Lower leg skin (tissue), 4 donors: ENCODE measurements around the gene RAB21. TPM values are rescaled to one million over a fixed set of nuclear protein-coding genes. Genes with fewer than 3 reads are reported as not detected.
A peak's percentile ranks its signal among the peaks of the same experiment; 100 is the strongest.
"Not testable (repeated sequence)": the region's sequence is repeated elsewhere in the genome, so short reads cannot be mapped to it uniquely, and the experiment has no call there.

Experiments
- DNase-seq, 2 donors: peaks; one replicate each; pipeline ENCODE4 v3.0.0-alpha.2; 2019; ENCODE audit warnings: low spot score in 2 of 2
- H3K4me3 ChIP-seq: fragments of 200-600 bp; sonication (generic); 2 replicates; pipeline ENCODE4 v1.5.1; 2017; ENCODE audit warnings: mild to moderate bottlenecking, low read depth; ENCODE audit not compliant: poor library complexity, severe bottlenecking
- POLR2A ChIP-seq, 2 donors: fragments of 450-650 bp; IDR thresholded peaks; one replicate each; pipeline ENCODE4 v1.6.1; 2016 to 2017; ENCODE audit warnings: antibody characterized with exemption in 2 of 2, mild to moderate bottlenecking in 1 of 2, moderate library complexity in 1 of 2
- WGBS, 2 donors: methylation state at CpG; one replicate each; pipeline ENCODE4 v1.1.5; 2018; 5-methylcytosine and 5-hydroxymethylcytosine counted together
- intact Hi-C: fragments of 100-400 bp; cut with DNase I; formaldehyde crosslinking; loops from one replicate; pipeline ENCODE4 v1.15.0; 2023; ENCODE audit warnings: low total_unique reads
- total RNA-seq, 4 donors: library from RNA; depleted of rRNA; stranded (reverse); fragments of >200 nt; gene quantifications; one replicate each; pipeline ENCODE4 v1.1.0, GENCODE V29; 2016
- TF ChIP-seq, protein P1 (sequence below), 3 donors: fragments of 450-650 bp; IDR thresholded peaks; one replicate each; pipeline ENCODE4 v1.5.1; 2016; ENCODE audit warnings: antibody characterized with exemption in 3 of 3, mild to moderate bottlenecking in 3 of 3, moderate library complexity in 2 of 3

The RAB21 gene
- total RNA-seq, 4 donors from 2014 or later: 34.2 to 51.8 (median 39.1) TPM

DNA sequence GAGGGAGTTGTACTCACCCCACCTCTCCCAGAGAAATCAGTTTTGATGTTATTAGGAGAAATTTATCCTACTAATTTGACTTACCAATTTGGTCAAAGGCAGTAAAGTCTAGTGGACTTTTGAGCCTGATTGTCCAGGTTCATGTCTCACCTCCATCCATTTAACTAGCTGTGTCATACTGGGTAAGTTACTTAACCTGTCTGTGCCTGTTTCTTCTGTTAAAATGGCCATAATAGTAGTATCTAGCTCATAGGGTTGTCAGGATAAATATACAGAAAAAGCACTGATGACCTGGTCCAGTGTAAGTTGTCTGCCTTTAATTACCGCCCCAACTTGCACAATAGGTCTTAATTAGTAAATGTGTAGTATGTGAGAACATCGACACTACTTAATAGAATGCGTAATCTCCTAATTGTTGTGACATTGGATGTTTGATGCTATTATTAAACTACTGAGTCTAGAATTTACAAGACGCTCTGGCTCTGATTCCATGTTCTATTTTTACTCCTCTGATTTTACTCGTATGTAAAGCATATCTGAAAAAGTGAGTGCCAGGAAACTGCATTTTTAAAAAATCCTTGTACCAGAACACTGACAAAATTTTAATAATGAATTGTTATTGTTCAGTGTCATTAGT lies 1.5 kb downstream of the RAB21 start:
- 15 to 27% methylated on average over 5 of the region's 5 CpGs for WGBS, 2 donors
- no peak for TF ChIP-seq POLR2A (IDR thresholded peaks at IDR 0.05)
- TF ChIP-seq, protein P1, sequence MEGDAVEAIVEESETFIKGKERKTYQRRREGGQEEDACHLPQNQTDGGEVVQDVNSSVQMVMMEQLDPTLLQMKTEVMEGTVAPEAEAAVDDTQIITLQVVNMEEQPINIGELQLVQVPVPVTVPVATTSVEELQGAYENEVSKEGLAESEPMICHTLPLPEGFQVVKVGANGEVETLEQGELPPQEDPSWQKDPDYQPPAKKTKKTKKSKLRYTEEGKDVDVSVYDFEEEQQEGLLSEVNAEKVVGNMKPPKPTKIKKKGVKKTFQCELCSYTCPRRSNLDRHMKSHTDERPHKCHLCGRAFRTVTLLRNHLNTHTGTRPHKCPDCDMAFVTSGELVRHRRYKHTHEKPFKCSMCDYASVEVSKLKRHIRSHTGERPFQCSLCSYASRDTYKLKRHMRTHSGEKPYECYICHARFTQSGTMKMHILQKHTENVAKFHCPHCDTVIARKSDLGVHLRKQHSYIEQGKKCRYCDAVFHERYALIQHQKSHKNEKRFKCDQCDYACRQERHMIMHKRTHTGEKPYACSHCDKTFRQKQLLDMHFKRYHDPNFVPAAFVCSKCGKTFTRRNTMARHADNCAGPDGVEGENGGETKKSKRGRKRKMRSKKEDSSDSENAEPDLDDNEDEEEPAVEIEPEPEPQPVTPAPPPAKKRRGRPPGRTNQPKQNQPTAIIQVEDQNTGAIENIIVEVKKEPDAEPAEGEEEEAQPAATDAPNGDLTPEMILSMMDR (IDR thresholded peaks at IDR 0.05): no peak
- DNase-seq: no peak
- intact Hi-C loops: no loop called here
- H3K4me3 ChIP-seq: peak overlapping the region; percentile 68

DNA sequence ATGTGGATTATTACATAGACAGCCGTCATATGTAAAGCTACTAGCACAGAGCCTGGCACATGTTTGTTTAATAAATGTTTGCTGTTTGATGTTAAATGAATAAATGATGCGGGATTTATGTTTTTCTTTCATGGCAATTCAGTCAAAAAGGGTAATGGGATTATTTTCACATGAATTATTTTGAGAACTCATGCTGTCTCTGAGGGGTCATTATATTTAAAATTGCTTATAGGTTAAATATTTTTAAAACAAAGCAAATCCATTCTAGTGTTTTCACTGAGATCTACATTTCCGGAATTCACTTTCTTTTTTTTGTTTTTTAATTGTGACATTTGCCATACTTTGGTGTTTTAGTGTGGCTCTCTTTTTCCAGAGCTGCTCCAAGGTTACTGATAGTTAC lies 5.3 kb downstream of the RAB21 start:
- no peak for DNase-seq
- TF ChIP-seq, protein P1 (IDR thresholded peaks at IDR 0.05): no peak
- no peak for TF ChIP-seq POLR2A (IDR thresholded peaks at IDR 0.05)
- WGBS, 2 donors: 97 to 98% methylated on average over 3 of the region's 3 CpGs
- H3K4me3 ChIP-seq: no peak overlapping the region
- intact Hi-C loops: no loop called here

DNA sequence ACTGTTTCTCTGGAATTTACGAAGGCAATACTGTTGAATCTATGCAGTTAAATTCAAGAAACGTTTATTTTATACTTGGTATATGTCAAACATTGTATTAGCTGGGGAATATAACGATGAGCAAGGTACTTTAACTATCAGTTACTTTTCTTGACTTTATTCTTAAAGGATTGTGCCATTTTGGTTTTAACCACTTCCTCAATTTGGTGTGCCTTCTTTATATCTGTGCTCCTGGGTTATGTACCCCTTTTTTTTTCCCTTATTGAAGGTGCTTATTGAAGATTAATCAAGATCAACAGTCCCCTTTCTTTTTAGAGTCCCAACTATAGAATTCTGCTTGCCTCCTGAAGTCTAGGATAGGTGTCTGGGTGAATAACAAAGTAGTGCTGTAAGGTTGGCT lies 5.8 kb downstream of the RAB21 start:
- TF ChIP-seq, protein P1 (IDR thresholded peaks at IDR 0.05): no peak
- no peak for TF ChIP-seq POLR2A (IDR thresholded peaks at IDR 0.05)
- H3K4me3 ChIP-seq: no peak overlapping the region
- 80 to 96% methylated on average over 3 of the region's 3 CpGs for WGBS, 2 donors
- intact Hi-C loops: no loop called here
- DNase-seq: no peak

DNA sequence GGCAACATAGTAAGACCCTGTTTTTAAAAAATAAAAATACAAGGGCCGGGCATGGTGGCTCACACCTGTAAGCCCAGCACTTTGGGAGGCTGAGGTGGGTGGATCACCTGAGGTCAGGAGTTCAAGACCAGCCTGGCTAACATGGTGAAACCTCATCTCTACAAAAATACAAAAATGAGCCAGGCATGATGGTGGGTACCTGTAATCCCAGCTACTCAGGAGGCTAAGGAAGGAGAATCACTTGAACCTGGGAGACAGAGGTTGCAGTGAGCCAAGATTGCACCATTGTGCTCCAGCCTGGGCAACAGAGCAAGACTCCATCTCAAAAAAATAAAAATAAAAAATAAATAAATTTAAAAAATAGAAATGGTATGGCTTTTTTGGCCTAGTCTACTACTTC lies 6.7 kb downstream of the RAB21 start:
- intact Hi-C loops, H3K4me3 ChIP-seq, DNase-seq: not testable (repeated sequence)
- WGBS, 2 donors: 91 to 96% methylated on average over 1 of the region's 1 CpG

DNA sequence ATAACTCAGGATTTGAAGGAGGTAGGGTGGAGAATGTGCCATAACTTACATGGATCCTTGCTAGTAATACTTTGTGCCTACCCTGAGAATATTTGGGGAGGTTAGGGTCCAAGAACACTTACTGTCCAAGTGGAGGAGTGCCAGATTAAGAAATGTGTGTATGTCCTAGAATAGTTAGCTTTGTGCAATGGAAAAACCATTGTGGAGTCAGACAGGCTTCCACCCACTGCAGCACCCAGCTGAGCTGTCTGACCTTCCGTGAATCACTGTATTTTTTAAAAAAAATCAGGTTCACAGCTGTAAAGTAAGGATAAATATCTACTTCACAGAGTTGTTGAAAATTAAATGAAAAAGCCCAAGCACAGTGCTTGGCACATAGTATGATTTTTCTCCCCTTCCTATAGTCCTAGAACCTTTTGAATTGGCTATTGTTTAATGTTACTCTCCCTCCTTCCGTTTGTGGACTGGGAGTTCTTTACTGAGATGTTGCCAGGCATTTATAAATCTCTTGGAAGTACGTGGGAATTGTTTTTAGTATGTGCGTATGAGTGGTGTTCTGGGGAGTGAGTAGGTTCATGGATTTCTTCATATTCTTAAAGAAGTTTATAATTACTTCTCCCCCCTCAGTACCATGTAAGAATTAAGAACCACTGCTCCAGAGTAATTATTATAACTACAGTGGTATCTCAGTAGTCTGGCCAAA lies 9.2 kb downstream of the RAB21 start:
- 72 to 77% methylated on average over 4 of the region's 4 CpGs for WGBS, 2 donors
- intact Hi-C loops: no loop called here
- TF ChIP-seq POLR2A (IDR thresholded peaks at IDR 0.05): no peak
- TF ChIP-seq, protein P1 (IDR thresholded peaks at IDR 0.05): no peak
- no peak for DNase-seq
- no peak overlapping the region for H3K4me3 ChIP-seq

DNA sequence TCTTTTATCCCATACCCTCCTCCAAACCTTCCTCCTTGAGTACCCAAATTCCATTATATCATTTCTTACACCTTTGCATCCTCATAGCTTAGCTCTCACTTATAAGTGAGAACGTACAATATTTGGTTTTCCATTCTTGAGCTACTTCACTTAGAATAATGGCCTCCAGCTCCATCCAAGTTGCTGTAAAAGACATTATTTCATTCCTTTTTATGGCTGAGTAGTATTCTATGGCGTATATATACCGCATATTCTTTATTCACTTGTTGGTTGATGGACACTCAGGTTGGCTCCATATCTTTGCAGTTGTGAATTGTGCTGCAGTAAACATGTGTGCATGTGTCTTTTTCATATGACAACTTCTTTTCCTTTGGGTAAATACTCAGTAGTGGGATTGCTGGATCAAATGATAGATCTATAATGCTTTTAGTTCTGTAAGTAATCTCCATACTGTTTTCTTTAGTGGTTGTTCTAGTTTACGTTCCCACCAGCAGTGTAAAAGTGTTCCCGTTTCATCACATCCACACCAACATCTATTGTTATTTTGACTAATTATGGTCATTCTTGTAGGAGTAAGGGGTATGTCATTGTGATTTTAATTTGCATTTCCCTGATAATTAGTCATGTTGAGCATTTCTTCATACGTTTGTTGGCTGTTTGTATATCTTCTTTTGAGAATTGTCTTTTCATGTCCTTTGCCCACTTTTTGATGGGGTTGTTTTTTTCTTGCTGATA lies 10.1 kb downstream of the RAB21 start:
- H3K4me3 ChIP-seq: no peak overlapping the region
- WGBS, 2 donors: 94 to 95% methylated on average over 6 of the region's 6 CpGs
- TF ChIP-seq, protein P1 (IDR thresholded peaks at IDR 0.05): no peak
- no peak for TF ChIP-seq POLR2A (IDR thresholded peaks at IDR 0.05)
- intact Hi-C loops: no loop called here
- no peak for DNase-seq
